GM12878 (cell line): ENCODE results near the gene CD63. TPM values are rescaled to one million over a fixed set of nuclear protein-coding genes. Genes with fewer than 3 reads are reported as not detected.

Experiments used
- ATF7 ChIP-seq: fragments of 450-650 bp; IDR thresholded peaks from 2 replicates; pipeline ENCODE4 v1.6.1; 2016; ENCODE audit warnings: low read depth, mild to moderate bottlenecking
- BCL11A ChIP-seq: IDR thresholded peaks from 2 replicates; pipeline ENCODE4 v1.6.1; 2011; ENCODE audit warnings: low read depth, low read length
- CBFB ChIP-seq: IDR thresholded peaks from 2 replicates; pipeline ENCODE4 v1.6.1; 2016; ENCODE audit warnings: antibody characterized with exemption, low read depth
- CBX3 ChIP-seq: fragments of 200-600 bp; sonication (generic); IDR thresholded peaks from 2 replicates; pipeline ENCODE4 v1.6.1; 2016; ENCODE audit warnings: low read depth, borderline replicate concordance
- CEBPB ChIP-seq, 2 experiments: fragments of 150-350 bp in 1 of 2; IDR thresholded peaks; 2 replicates each; pipeline ENCODE4 v1.6.1; 2012 to 2014; ENCODE audit warnings: low read depth in 2 of 2, low read length in 2 of 2, borderline replicate concordance in 1 of 2, inconsistent platforms in 1 of 2
- CREB1 ChIP-seq: IDR thresholded peaks from 2 replicates; pipeline ENCODE4 v1.6.1; 2012; ENCODE audit warnings: low read depth, mild to moderate bottlenecking, inconsistent platforms
- DPF2 ChIP-seq: fragments of 450-650 bp; IDR thresholded peaks from 2 replicates; pipeline ENCODE4 v1.6.1; 2017; ENCODE audit warnings: mild to moderate bottlenecking
- EED ChIP-seq: sonication (generic); IDR thresholded peaks from 2 replicates; pipeline ENCODE4 v1.6.1; 2016; ENCODE audit warnings: antibody characterized with exemption, low read depth
- IKZF1 ChIP-seq: fragments of 450-650 bp; conservative IDR thresholded peaks from 2 replicates; pipeline ENCODE4 v1.6.1; 2017; ENCODE audit warnings: antibody characterized with exemption, mild to moderate bottlenecking
- IRF4 ChIP-seq: IDR thresholded peaks from 2 replicates; pipeline ENCODE4 v1.6.1; 2011; ENCODE audit warnings: low read depth, low read length
- JUNB ChIP-seq: IDR thresholded peaks from 2 replicates; pipeline ENCODE4 v1.6.1; 2016; ENCODE audit warnings: antibody characterized with exemption, mild to moderate bottlenecking
- JUND ChIP-seq: IDR thresholded peaks from 2 replicates; pipeline ENCODE4 v1.6.1; 2012; ENCODE audit warnings: low read depth, mild to moderate bottlenecking, low read length, improper control_type of control experiment, moderate library complexity
- MTA3 ChIP-seq: IDR thresholded peaks from 2 replicates; pipeline ENCODE4 v1.6.1; 2012; ENCODE audit warnings: low read length, inconsistent platforms, borderline replicate concordance
- NFIC ChIP-seq: IDR thresholded peaks from 2 replicates; pipeline ENCODE4 v1.6.1; 2012; ENCODE audit warnings: low read depth, mild to moderate bottlenecking, inconsistent platforms, low read length, moderate library complexity
- NFXL1 ChIP-seq: fragments of 450-650 bp; IDR thresholded peaks from 2 replicates; pipeline ENCODE4 v1.6.1; 2017; ENCODE audit warnings: antibody characterized with exemption, mild to moderate bottlenecking, borderline replicate concordance
- NR2C2 ChIP-seq: IDR thresholded peaks from 2 replicates; pipeline ENCODE4 v1.6.1; 2011; ENCODE audit warnings: borderline replicate concordance, low read depth; ENCODE audit not compliant: control insufficient read depth, insufficient read length
- NR2F1 ChIP-seq: fragments of 450-650 bp; conservative IDR thresholded peaks from 2 replicates; pipeline ENCODE4 v1.6.1; 2017; ENCODE audit warnings: mild to moderate bottlenecking
- PAX8 ChIP-seq: fragments of 450-650 bp; IDR thresholded peaks from 2 replicates; pipeline ENCODE4 v1.6.1; 2017; ENCODE audit warnings: mild to moderate bottlenecking, moderate library complexity
- PML ChIP-seq: IDR thresholded peaks from 2 replicates; pipeline ENCODE4 v1.6.1; 2012; ENCODE audit warnings: low read length, inconsistent platforms
- POLR2AphosphoS5 ChIP-seq: IDR thresholded peaks from 2 replicates; pipeline ENCODE4 v1.6.1; 2011; ENCODE audit warnings: mild to moderate bottlenecking, low read length, inconsistent platforms
- RAD21 ChIP-seq: IDR thresholded peaks from 2 replicates; pipeline ENCODE4 v1.6.1; 2011; ENCODE audit warnings: mild to moderate bottlenecking, low read depth, low read length, moderate library complexity; ENCODE audit not compliant: insufficient read depth
- SMAD1 ChIP-seq: fragments of 450-650 bp; IDR thresholded peaks from 2 replicates; pipeline ENCODE4 v1.6.1; 2018; ENCODE audit warnings: mild to moderate bottlenecking, low read depth; ENCODE audit not compliant: partially characterized antibody
- SMARCA5 ChIP-seq: fragments of 450-650 bp; IDR thresholded peaks from 2 replicates; pipeline ENCODE4 v1.6.1; 2017; ENCODE audit warnings: mild to moderate bottlenecking
- SP1 ChIP-seq: IDR thresholded peaks from one replicate; pipeline ENCODE4 v1.6.1; 2011; ENCODE audit warnings: low read depth, low read length
- SRF ChIP-seq, 2 experiments: IDR thresholded peaks; 2 replicates each; pipeline ENCODE4 v1.6.1; 2011; ENCODE audit warnings: low read depth in 2 of 2, low read length in 2 of 2, mild to moderate bottlenecking in 1 of 2, moderate library complexity in 1 of 2
- STAT3 ChIP-seq: IDR thresholded peaks from 2 replicates; pipeline ENCODE4 v1.6.1; 2011; ENCODE audit warnings: low read depth, low read length, improper control_type of control experiment
- SUPT20H ChIP-seq: IDR thresholded peaks from 2 replicates; pipeline ENCODE4 v1.6.1; 2011; ENCODE audit warnings: low read depth, mild to moderate bottlenecking, low read length, moderate library complexity, borderline replicate concordance; ENCODE audit not compliant: control insufficient read depth
- SUZ12 ChIP-seq: fragments of 200-600 bp; sonication (generic); IDR thresholded peaks from one replicate; pipeline ENCODE4 v1.6.1; 2018; ENCODE audit warnings: antibody characterized with exemption, mild to moderate bottlenecking; ENCODE audit not compliant: unreplicated experiment
- TAF1 ChIP-seq: IDR thresholded peaks from 2 replicates; pipeline ENCODE4 v1.6.1; 2011; ENCODE audit warnings: mild to moderate bottlenecking, low read depth, low read length, borderline replicate concordance
- polyA plus RNA-seq, 11 experiments: library from polyadenylated mRNA; depleted of rRNA in 4 of 11; unstranded in 6 of 11; stranded (reverse) in 5 of 11; fragments of >200 nt; fragmentation: Nextera tagmentation in 4 of 11; fragmentation: Illumina TruSeq in 1 of 11; extraction: Ambion mirVana in 4 of 11; extraction: Trizol in 1 of 11; gene quantifications; 1 replicate in 1 of 11; 2 replicates in 10 of 11; pipeline versions ENCODE4 v1.2.1 to v1.2.3, GENCODE V29; 2011 to 2016; ENCODE audit warnings: inconsistent platforms in 2 of 11, missing spikeins in 2 of 11, low read depth in 1 of 11
- total RNA-seq, 4 experiments: library from RNA; depleted of rRNA in 3 of 4; stranded (reverse); fragments of >200 nt in 3 of 4; fragmentation: Illumina TruSeq in 1 of 4; extraction: Trizol in 1 of 4; gene quantifications; 2 replicates each; pipeline versions ENCODE4 v1.2.1 to v1.2.3, GENCODE V29; 2013 to 2021
- TF ChIP-seq, protein P1 (sequence below): IDR thresholded peaks from 2 replicates; pipeline ENCODE4 v1.6.1; 2011; ENCODE audit warnings: mild to moderate bottlenecking, low read depth, low read length, moderate library complexity; ENCODE audit not compliant: insufficient replicate concordance
- TF ChIP-seq, protein P2 (sequence below): fragments of 450-650 bp; IDR thresholded peaks from 2 replicates; pipeline ENCODE4 v1.6.1; 2016; ENCODE audit warnings: mild to moderate bottlenecking

Gene CD63
- total and polyA plus RNA-seq, 10 of the 15 experiments (the other 5 are each of a cell fraction or from before 2014, with no cell fraction given) = 147 to 220 (median 183) TPM

DNA sequence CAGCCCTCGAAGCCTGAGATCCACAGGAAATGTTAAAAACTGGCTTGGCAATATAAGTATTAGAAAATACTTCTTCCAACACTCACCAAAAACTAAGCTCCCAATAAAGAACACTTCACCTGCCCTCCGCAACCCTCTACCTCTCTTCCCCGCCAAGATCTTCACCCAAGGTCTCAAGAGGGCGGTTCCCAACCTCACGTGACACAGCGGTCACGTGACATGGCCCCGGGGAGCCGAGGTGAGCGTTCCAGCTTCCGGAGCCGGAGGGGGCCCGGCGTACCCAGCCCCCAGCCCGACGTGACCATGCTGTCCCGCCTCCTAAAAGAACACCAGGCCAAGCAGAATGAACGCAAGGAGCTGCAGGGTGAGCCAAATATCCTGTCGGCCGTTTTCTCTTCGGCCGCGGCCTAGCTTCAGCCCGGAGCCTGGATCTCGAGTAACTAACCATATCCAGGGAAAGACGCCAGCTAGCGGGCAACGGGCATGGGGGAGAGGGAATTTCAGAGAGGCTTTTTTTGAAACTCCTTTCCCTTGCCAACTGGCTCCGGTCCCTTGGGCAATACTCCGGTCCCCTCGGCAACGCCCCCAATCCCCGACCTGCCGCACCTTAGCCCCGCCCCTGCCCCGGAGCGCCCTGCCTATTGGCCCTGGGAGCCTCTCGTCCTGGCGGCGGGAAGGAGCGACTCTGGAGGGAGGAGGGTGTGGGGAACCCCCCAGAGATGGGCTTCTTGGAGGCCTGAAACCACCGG is 12.8 kb downstream of the CD63 start, which contains the start of gene BLOC1S1 (continued):
- TF ChIP-seq, protein P1, sequence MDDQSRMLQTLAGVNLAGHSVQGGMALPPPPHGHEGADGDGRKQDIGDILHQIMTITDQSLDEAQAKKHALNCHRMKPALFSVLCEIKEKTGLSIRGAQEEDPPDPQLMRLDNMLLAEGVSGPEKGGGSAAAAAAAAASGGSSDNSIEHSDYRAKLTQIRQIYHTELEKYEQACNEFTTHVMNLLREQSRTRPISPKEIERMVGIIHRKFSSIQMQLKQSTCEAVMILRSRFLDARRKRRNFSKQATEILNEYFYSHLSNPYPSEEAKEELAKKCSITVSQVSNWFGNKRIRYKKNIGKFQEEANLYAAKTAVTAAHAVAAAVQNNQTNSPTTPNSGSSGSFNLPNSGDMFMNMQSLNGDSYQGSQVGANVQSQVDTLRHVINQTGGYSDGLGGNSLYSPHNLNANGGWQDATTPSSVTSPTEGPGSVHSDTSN = peak; percentile 59
- no peak for TF ChIP-seq CEBPB (IDR thresholded peaks at IDR 0.05; ENCODE audit: borderline replicate concordance in 1 of 2, low read depth in 2 of 2, low read length in 2 of 2)
- TF ChIP-seq STAT3 = no peak
- TF ChIP-seq JUND = no peak
- TF ChIP-seq ATF7 = peak; percentile 51; the same call in 1 of the 2 replicates
- no peak for TF ChIP-seq CBX3
- TF ChIP-seq PAX8 = no peak
- TF ChIP-seq SUZ12 = no peak
- TF ChIP-seq EED = peak; percentile 55
- peak; percentile 61 for TF ChIP-seq POLR2AphosphoS5
- peak; percentile 46; the same call in 1 of the 2 replicates for TF ChIP-seq TAF1
- TF ChIP-seq SRF (IDR thresholded peaks at IDR 0.05; ENCODE audit: low read depth in 2 of 2, low read length in 2 of 2) = peak in 1 of 2 experiments; percentile 76; a peak in 2 of 4 replicates
- peak; percentile 62 for TF ChIP-seq DPF2
- TF ChIP-seq JUNB = no peak; the same call in 1 of the 2 replicates
- TF ChIP-seq PML = 0 out of 2 replicates have a peak, but pooled peaks have one; percentile 58
- TF ChIP-seq NFXL1 = no peak
- peak; percentile 81 for TF ChIP-seq SP1
- TF ChIP-seq SUPT20H = no peak
- peak; percentile 43; the same call in 1 of the 2 replicates for TF ChIP-seq CBFB
- TF ChIP-seq, protein P2, sequence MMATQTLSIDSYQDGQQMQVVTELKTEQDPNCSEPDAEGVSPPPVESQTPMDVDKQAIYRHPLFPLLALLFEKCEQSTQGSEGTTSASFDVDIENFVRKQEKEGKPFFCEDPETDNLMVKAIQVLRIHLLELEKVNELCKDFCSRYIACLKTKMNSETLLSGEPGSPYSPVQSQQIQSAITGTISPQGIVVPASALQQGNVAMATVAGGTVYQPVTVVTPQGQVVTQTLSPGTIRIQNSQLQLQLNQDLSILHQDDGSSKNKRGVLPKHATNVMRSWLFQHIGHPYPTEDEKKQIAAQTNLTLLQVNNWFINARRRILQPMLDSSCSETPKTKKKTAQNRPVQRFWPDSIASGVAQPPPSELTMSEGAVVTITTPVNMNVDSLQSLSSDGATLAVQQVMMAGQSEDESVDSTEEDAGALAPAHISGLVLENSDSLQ = peak; percentile 60
- no peak for TF ChIP-seq NR2C2
- no peak for TF ChIP-seq IRF4
- TF ChIP-seq BCL11A = no peak
- 0 out of 2 replicates have a peak, but pooled peaks have one; percentile 26 for TF ChIP-seq RAD21
- TF ChIP-seq SMARCA5 = 0 out of 2 replicates have a peak, but pooled peaks have one; percentile 32
- TF ChIP-seq IKZF1 = peak; percentile 90
- no peak for TF ChIP-seq MTA3
- TF ChIP-seq NFIC = peak; percentile 97
- peak; percentile 58; the same call in 1 of the 2 replicates for TF ChIP-seq CREB1
- no peak for TF ChIP-seq SMAD1
- peak; percentile 79 for TF ChIP-seq NR2F1
